HL-60 (cell line): Measurements from ENCODE around the gene CLEC20A.

Source experiments
- DNase-seq, 2 experiments: peaks; one replicate each; pipeline ENCODE4 v3.0.0-alpha.2; 2010 to 2020; ENCODE audit warnings: low read depth in 1 of 2, low spot score in 1 of 2
- H3K27ac ChIP-seq: fragments of 250-450 bp; sonication (Bioruptor Pico); replicated peaks from 2 replicates; pipeline ENCODE4 v1.5.1; 2020; ENCODE audit warnings: mild to moderate bottlenecking, moderate library complexity
- H3K27me3 ChIP-seq: fragments of 250-450 bp; sonication (Bioruptor Pico); 2 replicates; pipeline ENCODE4 v1.5.1; 2021; ENCODE audit warnings: mild to moderate bottlenecking, moderate library complexity; ENCODE audit not compliant: insufficient read depth, poor library complexity, severe bottlenecking
- H3K4me3 ChIP-seq: replicated peaks from 2 replicates; pipeline ENCODE4 v1.5.1; 2011; ENCODE audit warnings: mild to moderate bottlenecking, control low read depth, low read length; ENCODE audit not compliant: insufficient read depth
- GABPA ChIP-seq: IDR thresholded peaks from 2 replicates; pipeline ENCODE4 v1.6.1; 2012; ENCODE audit warnings: low read depth
- POLR2AphosphoS5 ChIP-seq: IDR thresholded peaks from 2 replicates; pipeline ENCODE4 v1.6.1; 2012; ENCODE audit warnings: low read depth
- SPI1 ChIP-seq: IDR thresholded peaks from 2 replicates; pipeline ENCODE4 v1.6.1; 2012; ENCODE audit warnings: low read depth, mild to moderate bottlenecking, borderline replicate concordance
- TF ChIP-seq, protein P1 (sequence below): IDR thresholded peaks from one replicate; pipeline ENCODE4 v1.5.1; 2011; ENCODE audit warnings: low read length, control low read depth, inconsistent platforms; ENCODE audit not compliant: insufficient read depth
- TF ChIP-seq, protein P2 (sequence below): IDR thresholded peaks from 2 replicates; pipeline ENCODE4 v1.6.1; 2012; ENCODE audit warnings: low read depth; ENCODE audit not compliant: insufficient replicate concordance

Gene CLEC20A

DNA sequence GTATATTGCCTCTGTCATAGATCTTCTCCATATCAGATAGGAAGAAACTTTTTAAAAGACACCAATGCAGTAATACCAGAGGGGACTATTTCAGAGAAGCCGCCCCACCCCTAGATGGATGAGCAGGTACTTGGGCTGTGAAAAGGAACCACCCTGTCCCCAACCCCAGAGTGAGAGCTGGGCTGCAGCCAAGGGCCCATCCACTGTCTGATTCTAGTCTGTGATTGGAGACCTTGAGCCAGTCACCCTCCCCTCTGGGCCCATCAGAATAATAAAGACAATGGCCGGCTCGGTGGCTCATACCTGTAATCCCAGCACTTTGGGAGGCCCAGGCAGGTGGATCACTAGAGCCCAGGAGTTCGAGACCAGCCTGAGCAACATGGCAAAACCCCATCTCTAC is 5.0 kb downstream of the CLEC20A start:
- TF ChIP-seq, protein P1, sequence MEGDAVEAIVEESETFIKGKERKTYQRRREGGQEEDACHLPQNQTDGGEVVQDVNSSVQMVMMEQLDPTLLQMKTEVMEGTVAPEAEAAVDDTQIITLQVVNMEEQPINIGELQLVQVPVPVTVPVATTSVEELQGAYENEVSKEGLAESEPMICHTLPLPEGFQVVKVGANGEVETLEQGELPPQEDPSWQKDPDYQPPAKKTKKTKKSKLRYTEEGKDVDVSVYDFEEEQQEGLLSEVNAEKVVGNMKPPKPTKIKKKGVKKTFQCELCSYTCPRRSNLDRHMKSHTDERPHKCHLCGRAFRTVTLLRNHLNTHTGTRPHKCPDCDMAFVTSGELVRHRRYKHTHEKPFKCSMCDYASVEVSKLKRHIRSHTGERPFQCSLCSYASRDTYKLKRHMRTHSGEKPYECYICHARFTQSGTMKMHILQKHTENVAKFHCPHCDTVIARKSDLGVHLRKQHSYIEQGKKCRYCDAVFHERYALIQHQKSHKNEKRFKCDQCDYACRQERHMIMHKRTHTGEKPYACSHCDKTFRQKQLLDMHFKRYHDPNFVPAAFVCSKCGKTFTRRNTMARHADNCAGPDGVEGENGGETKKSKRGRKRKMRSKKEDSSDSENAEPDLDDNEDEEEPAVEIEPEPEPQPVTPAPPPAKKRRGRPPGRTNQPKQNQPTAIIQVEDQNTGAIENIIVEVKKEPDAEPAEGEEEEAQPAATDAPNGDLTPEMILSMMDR, result no peak
- TF ChIP-seq SPI1, result no peak
- no peak for TF ChIP-seq POLR2AphosphoS5
- TF ChIP-seq GABPA, result no peak
- TF ChIP-seq, protein P2, sequence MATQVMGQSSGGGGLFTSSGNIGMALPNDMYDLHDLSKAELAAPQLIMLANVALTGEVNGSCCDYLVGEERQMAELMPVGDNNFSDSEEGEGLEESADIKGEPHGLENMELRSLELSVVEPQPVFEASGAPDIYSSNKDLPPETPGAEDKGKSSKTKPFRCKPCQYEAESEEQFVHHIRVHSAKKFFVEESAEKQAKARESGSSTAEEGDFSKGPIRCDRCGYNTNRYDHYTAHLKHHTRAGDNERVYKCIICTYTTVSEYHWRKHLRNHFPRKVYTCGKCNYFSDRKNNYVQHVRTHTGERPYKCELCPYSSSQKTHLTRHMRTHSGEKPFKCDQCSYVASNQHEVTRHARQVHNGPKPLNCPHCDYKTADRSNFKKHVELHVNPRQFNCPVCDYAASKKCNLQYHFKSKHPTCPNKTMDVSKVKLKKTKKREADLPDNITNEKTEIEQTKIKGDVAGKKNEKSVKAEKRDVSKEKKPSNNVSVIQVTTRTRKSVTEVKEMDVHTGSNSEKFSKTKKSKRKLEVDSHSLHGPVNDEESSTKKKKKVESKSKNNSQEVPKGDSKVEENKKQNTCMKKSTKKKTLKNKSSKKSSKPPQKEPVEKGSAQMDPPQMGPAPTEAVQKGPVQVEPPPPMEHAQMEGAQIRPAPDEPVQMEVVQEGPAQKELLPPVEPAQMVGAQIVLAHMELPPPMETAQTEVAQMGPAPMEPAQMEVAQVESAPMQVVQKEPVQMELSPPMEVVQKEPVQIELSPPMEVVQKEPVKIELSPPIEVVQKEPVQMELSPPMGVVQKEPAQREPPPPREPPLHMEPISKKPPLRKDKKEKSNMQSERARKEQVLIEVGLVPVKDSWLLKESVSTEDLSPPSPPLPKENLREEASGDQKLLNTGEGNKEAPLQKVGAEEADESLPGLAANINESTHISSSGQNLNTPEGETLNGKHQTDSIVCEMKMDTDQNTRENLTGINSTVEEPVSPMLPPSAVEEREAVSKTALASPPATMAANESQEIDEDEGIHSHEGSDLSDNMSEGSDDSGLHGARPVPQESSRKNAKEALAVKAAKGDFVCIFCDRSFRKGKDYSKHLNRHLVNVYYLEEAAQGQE, result no peak
- no peak overlapping the region for H3K27ac ChIP-seq
- no peak for DNase-seq
- H3K4me3 ChIP-seq, result no peak overlapping the region
- no peaks in the 10 kb centered on the region for H3K27me3 ChIP-seq

DNA sequence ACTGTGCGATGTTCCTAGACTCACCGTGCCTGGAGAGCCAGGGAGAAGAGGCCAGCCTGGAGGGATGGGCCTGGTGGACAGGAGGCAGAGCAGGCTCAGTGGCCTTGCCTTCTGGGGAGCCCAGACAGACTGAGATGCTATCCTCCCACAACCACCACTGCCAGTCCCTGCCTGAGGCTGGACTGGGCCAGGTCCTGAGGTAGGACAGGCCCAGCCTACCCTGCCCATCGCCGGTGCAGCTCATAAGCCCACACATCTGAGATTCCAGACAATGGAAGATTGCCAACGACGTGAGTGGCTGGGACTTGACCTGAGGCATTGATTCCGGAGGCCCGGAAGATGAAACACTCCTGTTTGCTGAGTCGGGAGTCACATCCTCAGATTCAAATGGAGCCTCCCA is 5.8 kb downstream of the CLEC20A start:
- no peak for TF ChIP-seq SPI1
- TF ChIP-seq GABPA, result no peak
- TF ChIP-seq, protein P2, result no peak
- TF ChIP-seq, protein P1, result no peak
- TF ChIP-seq POLR2AphosphoS5, result no peak
- Histone ChIP-seq H3K27ac (no peak overlapping the region), H3K27me3 (no peaks in the 10 kb centered on the region), H3K4me3 (no peak overlapping the region)
- no peak for DNase-seq

DNA sequence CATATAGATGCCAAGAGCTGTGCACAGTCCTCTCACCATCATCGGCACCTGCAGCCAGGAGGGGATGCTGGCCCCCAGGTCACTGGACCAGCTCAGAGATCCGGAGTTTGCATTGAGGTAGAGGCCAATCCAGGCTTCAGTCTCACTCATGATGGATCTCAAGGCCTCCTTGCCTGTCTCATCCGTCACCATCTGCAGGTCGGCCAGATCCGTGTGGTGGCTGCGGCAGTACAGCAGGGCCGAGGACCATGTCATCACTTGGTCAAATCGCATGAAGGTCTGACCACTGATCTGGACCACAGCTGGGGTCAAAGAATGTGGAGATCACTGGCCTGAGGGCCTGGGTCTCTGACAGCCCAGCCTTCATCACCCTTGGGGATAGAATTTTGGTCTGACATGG is 6.6 kb downstream of the CLEC20A start:
- Histone ChIP-seq H3K4me3 (no peak overlapping the region), H3K27me3 (no peaks in the 10 kb centered on the region), H3K27ac (no peak overlapping the region)
- TF ChIP-seq, protein P2, result no peak
- TF ChIP-seq POLR2AphosphoS5 (no peak), GABPA (no peak), SPI1 (no peak)
- TF ChIP-seq, protein P1, result no peak
- no peak for DNase-seq
